ENCODE measurements around the gene HTR1A.

GRCh38 chr5:63935103-63935502 lies 27.1 kb downstream of the HTR1A start:
- TF ChIP-seq CTCF (optimal IDR thresholded peaks at IDR 0.05 in 1 of 3, IDR thresholded peaks at IDR 0.05 in 1 of 3, conservative IDR thresholded peaks at IDR 0.05 in 1 of 3; ENCODE audit: extremely low read depth in 1 of 3, insufficient read depth in 2 of 3, low read length in 3 of 3) (no peak), EZH2 (IDR thresholded peaks at IDR 0.05; ENCODE audit: low read length) (no peak)
